ENCODE data around the gene HSD11B2. TPM values are rescaled to one million over a fixed set of nuclear protein-coding genes. Genes with fewer than 3 reads are reported as not detected.

HSD11B2 gene
- total and polyA plus RNA-seq, 2 of the 8 experiments (the other 6 are each of a cell fraction or from before 2014, with no cell fraction given) = 28.7 to 32.9 TPM

DNA sequence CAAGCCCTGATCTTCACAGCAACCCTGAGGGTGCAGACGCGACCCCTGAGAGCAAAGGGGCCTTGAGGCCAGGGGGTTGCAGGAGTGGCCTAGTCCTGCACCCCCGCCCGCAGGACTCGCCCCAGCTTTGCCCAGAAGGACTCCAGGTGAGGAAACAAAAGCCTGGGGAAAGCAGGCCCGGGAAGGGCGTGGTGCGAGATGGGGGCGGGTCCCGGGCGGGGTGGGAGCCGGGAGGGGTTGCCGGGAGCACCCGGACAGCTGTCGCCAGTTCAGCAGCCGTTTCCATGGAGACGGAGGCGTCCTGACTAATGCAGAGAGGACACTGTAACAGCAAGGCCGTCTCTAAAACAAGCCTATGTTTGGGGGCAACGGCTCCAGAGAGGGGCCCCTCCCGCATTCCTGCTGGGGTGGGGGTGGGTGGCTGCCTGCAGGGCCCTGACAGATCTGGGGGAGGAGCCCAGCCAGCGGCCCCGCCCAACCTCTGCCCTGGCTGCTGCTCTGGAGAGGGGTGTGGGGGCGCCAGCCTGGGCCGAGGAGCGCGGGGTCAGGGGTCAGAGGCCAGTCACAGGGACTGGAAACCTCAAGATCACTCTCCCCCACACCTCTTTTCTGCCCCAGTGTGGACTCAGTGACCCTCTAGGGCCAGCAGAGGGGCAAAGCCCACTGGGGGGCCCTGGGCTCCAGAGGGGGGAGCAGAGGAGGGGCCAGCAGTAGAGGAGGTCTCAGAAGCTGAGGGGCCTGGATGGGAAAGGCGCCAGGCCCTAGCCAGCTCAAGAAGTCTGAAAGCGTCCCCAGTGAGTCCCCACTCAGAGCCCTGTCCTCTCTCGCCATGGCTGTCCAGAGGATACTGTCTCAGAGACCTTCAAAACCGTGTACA is 34.5 kb upstream of the HSD11B2 start:
- peak; percentile 55; the same call in 1 of the 2 replicates for TF ChIP-seq SP1 (IDR thresholded peaks at IDR 0.05; ENCODE audit: low read depth, low read length)
- peak; percentile 60; the same call in 1 of the 2 replicates for TF ChIP-seq TEAD4 (IDR thresholded peaks at IDR 0.05; ENCODE audit: low read depth, low read length)
- TF ChIP-seq, protein P1, sequence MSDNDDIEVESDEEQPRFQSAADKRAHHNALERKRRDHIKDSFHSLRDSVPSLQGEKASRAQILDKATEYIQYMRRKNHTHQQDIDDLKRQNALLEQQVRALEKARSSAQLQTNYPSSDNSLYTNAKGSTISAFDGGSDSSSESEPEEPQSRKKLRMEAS (IDR thresholded peaks at IDR 0.05) = peak; percentile 22; the same call in 1 of the 2 replicates
- TF ChIP-seq GABPA (IDR thresholded peaks at IDR 0.05; ENCODE audit: borderline replicate concordance, insufficient read depth, low read length) = no peak
- TF ChIP-seq CBX8 (IDR thresholded peaks at IDR 0.05; ENCODE audit: borderline replicate concordance, low read depth, low read length) = no peak
- 0 out of 2 replicates have a peak, but pooled peaks have one; percentile 23 for TF ChIP-seq CHD2 (IDR thresholded peaks at IDR 0.05; ENCODE audit: low read length)
- peak; percentile 89 to 91; a peak in 3 of 4 replicates for TF ChIP-seq SIN3A (conservative IDR thresholded peaks at IDR 0.05 in 1 of 2, IDR thresholded peaks at IDR 0.05 in 1 of 2; ENCODE audit: low read depth in 1 of 2, low read length in 2 of 2)
- 0 out of 2 replicates have a peak, but pooled peaks have one; percentile 1 for TF ChIP-seq CREB1 (IDR thresholded peaks at IDR 0.05)
- no peak for TF ChIP-seq RAD21 (IDR thresholded peaks at IDR 0.05 in 1 of 2, conservative IDR thresholded peaks at IDR 0.05 in 1 of 2; ENCODE audit: low read depth in 2 of 2, low read length in 2 of 2)
- ChIA-PET POLR2A (ENCODE audit: partially characterized antibody) (interaction anchor here (0.7 to 2.1 kb wide), 6 partner anchors 9 to 110 kb away, joined by 3 to 8 read pairs (median 4); no protein-coding TSS in a partner anchor), CTCF (ENCODE audit: partially characterized antibody) (interaction anchor here (1.0 to 32.4 kb wide), 11 partner anchors 8 to 110 kb away, joined by 3 to 476 read pairs (median 4); partner anchors contain the start of gene ZDHHC1)
- H3K56ac ChIP-seq (replicated peaks; ENCODE audit: insufficient read length, low read depth, low read length) = no peak overlapping the region
- peak in 1 of 2 experiments; percentile 80 for DNase-seq (ENCODE audit: low read depth in 1 of 2, low spot score in 2 of 2)
- no peak overlapping the region for H2BK20ac ChIP-seq (ENCODE audit: low read length)
- H3K4me3 ChIP-seq (ENCODE audit: extremely low read depth in 1 of 4, insufficient read depth in 2 of 4, low read depth in 3 of 4, low read length in 4 of 4) = peak overlapping the region in 3 of 4 experiments; percentile 10 to 49 (median 11); a peak in 4 of 8 replicates
- H2AFZ ChIP-seq (ENCODE audit: low read length) = no peak overlapping the region; the same call in 1 of the 2 replicates
- peak overlapping the region; percentile 53 to 60 for H3K4me2 ChIP-seq (ENCODE audit: insufficient read depth in 1 of 2, low read depth in 2 of 2, low read length in 2 of 2)
- H4K91ac ChIP-seq (replicated peaks; ENCODE audit: insufficient read length, low read length) = peak overlapping the region; percentile 12
- no peaks in the 10 kb centered on the region; the same call in 1 of the 2 replicates for H3K23me2 ChIP-seq (ENCODE audit: low read depth, low read length)
- H3K23ac ChIP-seq (ENCODE audit: insufficient read length) = no peak overlapping the region
- no peaks in the 10 kb centered on the region for H3K9me3 ChIP-seq (ENCODE audit: insufficient read depth in 2 of 2, low read depth in 1 of 2, low read length in 1 of 2)
- H3K27ac ChIP-seq (ENCODE audit: low read depth, low read length) = no peak overlapping the region
- H2AK5ac ChIP-seq (ENCODE audit: low read depth, low read length) = no peak overlapping the region
- H3K79me2 ChIP-seq (ENCODE audit: control insufficient read depth in 1 of 2, insufficient read depth in 2 of 2, low read length in 2 of 2) = no peaks in the 10 kb centered on the region
- FAIRE-seq = no peak
- H3K79me1 ChIP-seq (ENCODE audit: low read depth, low read length) = no peaks in the 10 kb centered on the region
- 14% methylated on average over 27 of the region's 31 CpGs; no CpG with 5 or more reads in 1 of the 2 experiments for WGBS, 2 experiments (ENCODE audit: extremely low coverage in 1 of 2, insufficient coverage in 1 of 2, insufficient read length in 1 of 2, insufficient replicate concordance in 2 of 2, low coverage in 1 of 2, low lambda C conversion rate in 2 of 2, missing lambda C conversion rate in 1 of 2)
- H4K20me1 ChIP-seq (replicated peaks in 1 of 2; ENCODE audit: control insufficient read depth in 1 of 2, insufficient read depth in 2 of 2, low read length in 2 of 2) = peaks cover 6 to 9% of the 10 kb centered on the region in 2 experiments
- peak overlapping the region; percentile 82 for H3K4ac ChIP-seq (replicated peaks; ENCODE audit: insufficient read length, low read depth, low read length)
- 0 out of 7 replicates have a peak overlapping the region, but pooled peaks of 1 of the 4 experiments have one; percentile 4 for H3K9ac ChIP-seq (replicated peaks in 1 of 4; ENCODE audit: extremely low read depth in 1 of 4, low read depth in 3 of 4, low read length in 3 of 4)
- H3K36me3 ChIP-seq (ENCODE audit: control insufficient read depth in 2 of 4, insufficient read depth in 4 of 4, low read length in 3 of 4) = no peaks in the 10 kb centered on the region
- no peak overlapping the region for H2BK120ac ChIP-seq (replicated peaks; ENCODE audit: low read depth, low read length)
- no peak overlapping the region for H4K5ac ChIP-seq (ENCODE audit: insufficient read length, low read depth, low read length)
- peak overlapping the region; percentile 56; the same call in 1 of the 2 replicates for H2BK12ac ChIP-seq (ENCODE audit: low read depth, low read length)
- H2BK15ac ChIP-seq (ENCODE audit: low read length) = no peak overlapping the region
- H3K27me3 ChIP-seq (replicated peaks in 1 of 4; ENCODE audit: control insufficient read depth in 3 of 4, extremely low read depth in 1 of 4, insufficient read depth in 3 of 4, low read length in 3 of 4) = peaks cover 24 to 53% (median 46%) of the 10 kb centered on the region in 4 experiments
- peak overlapping the region; percentile 66; the same call in 1 of the 2 replicates for H3K18ac ChIP-seq (ENCODE audit: extremely low read depth, low read length)
- peaks cover 0 to 39% (median 27%) of the 10 kb centered on the region in 4 experiments; a peak in 6 of 7 replicates for H3K4me1 ChIP-seq (replicated peaks in 1 of 4; ENCODE audit: control insufficient read depth in 3 of 4, insufficient read depth in 4 of 4, low read length in 3 of 4)
- no peak overlapping the region for H3K14ac ChIP-seq (ENCODE audit: insufficient read length)
- H4K8ac ChIP-seq (ENCODE audit: extremely low read depth, insufficient read depth, low read length) = peak overlapping the region; percentile 39
- H2BK5ac ChIP-seq (ENCODE audit: low read depth, low read length) = no peak overlapping the region; the same call in 1 of the 2 replicates
